ENCODE measurements around the gene RNF223. TPM values are rescaled to one million over a fixed set of nuclear protein-coding genes. Genes with fewer than 3 reads are reported as not detected.

The RNF223 gene
- 9.0 and 14.6 TPM in 2 replicates for total RNA-seq

DNA sequence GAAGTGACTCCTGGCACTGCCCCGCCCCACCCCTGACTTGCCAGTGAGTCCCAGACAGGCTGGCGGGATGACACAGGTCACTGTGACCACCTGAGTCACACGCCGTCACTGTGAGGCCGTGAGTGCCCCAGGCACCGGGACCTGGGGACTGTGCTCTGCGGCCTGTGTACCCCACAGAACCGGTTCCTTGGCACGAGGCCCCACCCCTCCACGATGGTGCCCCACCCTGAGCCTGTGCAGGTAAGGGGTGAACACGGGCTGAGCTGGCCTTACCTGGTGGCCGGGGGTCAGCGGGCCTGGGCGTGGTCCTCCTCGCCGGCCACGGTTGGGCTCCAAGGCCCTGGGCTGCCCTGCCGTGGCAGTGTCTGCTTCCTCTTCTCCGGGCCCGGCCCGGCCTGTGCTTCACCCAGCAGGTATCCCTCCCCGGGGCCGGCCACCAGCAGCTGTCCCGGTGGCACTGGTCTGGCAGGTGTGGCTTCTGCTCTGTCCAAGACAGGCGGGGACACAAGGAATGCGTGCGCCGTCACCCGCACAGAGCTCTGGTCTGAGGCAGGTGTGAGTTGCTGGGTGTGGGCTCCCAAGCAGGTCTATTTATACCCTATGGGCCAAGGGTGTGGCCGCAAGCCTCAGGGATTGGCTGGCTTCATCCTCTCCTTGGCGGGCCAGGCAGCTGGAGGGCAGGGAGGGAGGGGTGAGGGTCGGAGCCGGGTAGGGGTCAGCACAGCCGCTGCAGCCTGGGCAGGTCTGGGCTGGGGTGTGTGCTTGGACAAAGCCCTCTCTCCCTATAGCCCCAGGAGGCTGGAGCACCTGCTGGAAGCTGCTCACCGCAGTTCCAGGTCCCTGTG lies at the start of gene RNF223:
RNF223 (minus strand) TSS at position 564 of the 845 bp plus-strand sequence. CDS start 1,740 bp downstream, outside the sequence.
- DNase-seq (ENCODE audit: low read depth) (peak; percentile 46), FAIRE-seq (no peak)
- Histone ChIP-seq H3K4me3 (ENCODE audit: low read depth, low read length) (peak within 1 kb of the TSS; percentile 28), H3K27me3 (ENCODE audit: control insufficient read depth, insufficient read depth, low read length) (no peaks in the 10 kb centered on the region), H3K36me3 (ENCODE audit: control insufficient read depth, insufficient read depth, low read length) (no peaks in the 10 kb centered on the region)
- TF ChIP-seq, protein P1, sequence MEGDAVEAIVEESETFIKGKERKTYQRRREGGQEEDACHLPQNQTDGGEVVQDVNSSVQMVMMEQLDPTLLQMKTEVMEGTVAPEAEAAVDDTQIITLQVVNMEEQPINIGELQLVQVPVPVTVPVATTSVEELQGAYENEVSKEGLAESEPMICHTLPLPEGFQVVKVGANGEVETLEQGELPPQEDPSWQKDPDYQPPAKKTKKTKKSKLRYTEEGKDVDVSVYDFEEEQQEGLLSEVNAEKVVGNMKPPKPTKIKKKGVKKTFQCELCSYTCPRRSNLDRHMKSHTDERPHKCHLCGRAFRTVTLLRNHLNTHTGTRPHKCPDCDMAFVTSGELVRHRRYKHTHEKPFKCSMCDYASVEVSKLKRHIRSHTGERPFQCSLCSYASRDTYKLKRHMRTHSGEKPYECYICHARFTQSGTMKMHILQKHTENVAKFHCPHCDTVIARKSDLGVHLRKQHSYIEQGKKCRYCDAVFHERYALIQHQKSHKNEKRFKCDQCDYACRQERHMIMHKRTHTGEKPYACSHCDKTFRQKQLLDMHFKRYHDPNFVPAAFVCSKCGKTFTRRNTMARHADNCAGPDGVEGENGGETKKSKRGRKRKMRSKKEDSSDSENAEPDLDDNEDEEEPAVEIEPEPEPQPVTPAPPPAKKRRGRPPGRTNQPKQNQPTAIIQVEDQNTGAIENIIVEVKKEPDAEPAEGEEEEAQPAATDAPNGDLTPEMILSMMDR (IDR thresholded peaks at IDR 0.05; ENCODE audit: insufficient read depth, low read length, severe bottlenecking): no peak

DNA sequence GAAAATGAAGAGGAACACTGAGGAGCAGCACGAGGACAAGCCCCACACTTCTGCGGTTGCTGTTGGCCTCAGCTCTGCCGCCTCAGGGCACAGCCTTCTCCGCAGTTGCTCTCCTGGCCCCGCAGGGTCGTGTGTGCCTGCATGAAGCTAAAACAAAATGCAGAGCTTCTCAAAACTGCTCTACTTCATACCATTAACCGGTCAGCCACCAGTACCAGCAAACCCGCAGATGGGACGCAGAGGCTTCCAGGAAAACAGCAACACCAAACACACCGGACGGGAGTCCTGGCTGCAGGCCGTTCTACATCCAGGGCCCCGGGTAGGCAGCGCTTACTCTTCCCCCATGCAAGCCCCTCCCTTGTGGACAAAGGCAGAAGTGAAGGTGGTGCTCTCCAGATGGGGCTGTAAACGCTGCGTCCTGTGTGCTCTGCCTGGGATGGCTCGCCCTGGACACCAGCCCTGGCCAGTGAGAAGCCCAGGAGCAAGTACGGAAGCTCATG lies 48.9 kb upstream of the RNF223 start:
- H3K36me3 ChIP-seq (ENCODE audit: control insufficient read depth, insufficient read depth, low read length): no peaks in the 10 kb centered on the region
- H3K4me3 ChIP-seq (ENCODE audit: low read depth, low read length): no peak overlapping the region
- no peak for FAIRE-seq
- H3K27me3 ChIP-seq (ENCODE audit: control insufficient read depth, insufficient read depth, low read length): no peaks in the 10 kb centered on the region
- TF ChIP-seq, protein P1 (IDR thresholded peaks at IDR 0.05; ENCODE audit: insufficient read depth, low read length, severe bottlenecking): no peak
- no peak for DNase-seq (ENCODE audit: low read depth)

DNA sequence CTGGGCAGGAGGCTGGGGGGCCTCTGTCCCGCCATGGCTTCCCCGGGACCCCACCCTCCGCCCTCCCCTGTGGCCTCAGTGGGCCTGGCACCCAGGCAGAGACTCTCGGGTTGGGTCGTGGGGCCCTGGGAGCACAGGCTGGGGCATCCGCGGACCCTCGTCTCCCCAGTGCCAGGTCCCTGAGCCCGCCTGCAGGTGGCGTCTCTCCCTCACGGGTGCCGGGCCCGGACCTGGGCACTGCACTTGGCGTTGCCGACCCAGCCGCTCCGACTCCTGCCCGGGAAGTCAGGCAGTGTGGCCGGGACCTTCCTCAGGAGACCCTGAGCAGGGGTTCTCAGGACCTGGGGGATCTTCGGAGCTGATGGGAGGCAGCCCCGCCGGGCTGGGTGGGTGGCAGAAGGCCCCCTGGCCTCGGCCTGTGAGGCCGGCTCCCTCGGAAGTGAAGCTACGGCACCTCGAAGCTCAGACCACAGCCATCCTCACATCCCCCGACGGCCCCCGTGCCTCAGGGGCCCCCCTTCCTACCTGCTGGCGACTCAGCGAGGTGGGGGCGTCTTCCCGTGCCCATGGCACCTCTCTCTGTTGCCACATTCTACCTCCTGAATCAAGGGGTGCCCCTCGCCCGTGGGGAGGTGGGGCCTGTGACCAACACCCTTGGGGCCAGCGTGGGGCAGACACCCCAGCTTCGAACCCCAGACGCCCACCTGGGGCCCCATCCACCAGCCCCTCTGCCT lies 48.1 kb upstream of the RNF223 start:
- TF ChIP-seq, protein P1 (IDR thresholded peaks at IDR 0.05; ENCODE audit: insufficient read depth, low read length, severe bottlenecking): peak; percentile 93
- no peak for FAIRE-seq
- Histone ChIP-seq H3K27me3 (ENCODE audit: control insufficient read depth, insufficient read depth, low read length) (no peaks in the 10 kb centered on the region), H3K4me3 (ENCODE audit: low read depth, low read length) (no peak overlapping the region), H3K36me3 (ENCODE audit: control insufficient read depth, insufficient read depth, low read length) (no peaks in the 10 kb centered on the region)
- peak; percentile 19 for DNase-seq (ENCODE audit: low read depth)

DNA sequence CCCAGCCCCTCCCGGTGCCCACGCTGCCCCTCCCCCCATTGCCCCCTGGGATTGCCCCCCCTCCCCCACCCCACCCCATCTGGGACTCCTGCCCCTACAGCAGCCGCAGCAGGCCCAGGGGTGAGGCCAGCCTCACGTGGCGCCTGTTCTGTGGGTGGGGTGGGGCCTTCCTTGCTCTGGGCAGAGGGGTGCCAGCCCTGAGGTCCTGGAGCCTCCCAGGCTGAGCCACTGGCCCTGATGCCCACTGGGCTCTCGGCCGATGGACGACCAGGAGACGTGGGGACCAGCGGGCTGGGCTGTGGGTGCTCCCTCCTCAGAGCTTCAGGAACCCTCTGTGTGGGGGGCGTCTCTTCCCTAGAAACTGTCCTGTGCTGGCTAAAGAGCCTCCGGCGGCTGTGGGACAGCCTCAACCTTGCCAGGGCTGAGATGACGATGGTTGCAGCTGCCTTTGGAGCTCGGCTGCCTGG lies 47.5 kb upstream of the RNF223 start:
- FAIRE-seq (no peak), DNase-seq (ENCODE audit: low read depth) (no peak)
- no peaks in the 10 kb centered on the region for H3K36me3 ChIP-seq (ENCODE audit: control insufficient read depth, insufficient read depth, low read length)
- no peaks in the 10 kb centered on the region for H3K27me3 ChIP-seq (ENCODE audit: control insufficient read depth, insufficient read depth, low read length)
- H3K4me3 ChIP-seq (ENCODE audit: low read depth, low read length): no peak overlapping the region
- TF ChIP-seq, protein P1 (IDR thresholded peaks at IDR 0.05; ENCODE audit: insufficient read depth, low read length, severe bottlenecking): no peak

DNA sequence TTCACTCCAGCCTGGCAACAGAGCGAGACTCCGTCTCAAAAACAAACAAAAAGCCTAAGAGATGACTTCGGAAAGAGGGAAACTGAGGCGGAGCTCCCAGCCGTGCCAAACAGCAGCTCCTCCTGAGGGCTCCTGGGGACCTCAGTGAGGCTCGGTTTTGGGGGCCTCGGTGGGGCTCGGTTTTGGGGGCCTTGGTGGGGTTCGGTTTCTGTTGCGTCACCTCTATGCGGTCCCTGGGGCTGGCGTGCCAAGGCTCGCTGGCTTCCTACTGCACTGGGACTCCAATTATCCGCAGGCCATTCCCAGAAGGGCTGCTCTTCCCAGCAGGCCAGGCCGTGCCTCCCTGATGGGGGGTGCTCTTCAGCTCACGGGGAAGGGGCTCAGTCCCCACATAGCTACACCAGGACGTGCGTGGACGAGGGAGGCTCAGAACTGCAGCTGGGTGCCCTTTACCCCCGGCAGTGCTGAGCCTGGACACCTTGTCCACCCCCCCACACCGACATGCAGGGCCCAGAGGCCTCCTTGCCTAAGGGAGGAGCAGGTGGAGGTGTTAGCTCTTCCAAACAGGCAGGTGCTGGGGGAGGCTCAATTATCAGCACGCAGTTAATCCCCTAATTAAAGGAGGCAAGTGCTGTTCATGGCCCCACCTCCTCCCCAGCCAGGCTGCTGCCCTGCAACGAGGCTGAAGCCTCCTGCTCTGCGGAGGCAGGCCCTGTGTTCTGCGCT lies 46.9 kb upstream of the RNF223 start:
- FAIRE-seq (no peak), DNase-seq (ENCODE audit: low read depth) (no peak)
- TF ChIP-seq, protein P1 (IDR thresholded peaks at IDR 0.05; ENCODE audit: insufficient read depth, low read length, severe bottlenecking): no peak
- Histone ChIP-seq H3K4me3 (ENCODE audit: low read depth, low read length) (no peak overlapping the region), H3K36me3 (ENCODE audit: control insufficient read depth, insufficient read depth, low read length) (no peaks in the 10 kb centered on the region), H3K27me3 (ENCODE audit: control insufficient read depth, insufficient read depth, low read length) (no peaks in the 10 kb centered on the region)

All from bronchial epithelial cell (primary cell).